WTC11 (cell line): ENCODE results near the gene ZIC1. TPM values are rescaled to one million over a fixed set of nuclear protein-coding genes. Genes with fewer than 3 reads are reported as not detected.

Source experiments
- ATAC-seq: fragments of 200-7000 bp; cut with Tn5 transposase; 2 replicates; pipeline ENCODE4 v1.10.0; 2021; ENCODE audit warnings: mild to moderate bottlenecking, moderate library complexity
- CTCF ChIA-PET: fragments of 300-600 bp; sonication (Branson Sonifier 250); formaldehyde crosslinking; loops from one replicate; lab custom pipeline; 2021; ENCODE audit warnings: antibody characterized with exemption; lab: Charles Lee
- POLR2A ChIA-PET: fragments of 350-600 bp; sonication (Branson Sonifier 250); formaldehyde crosslinking; loops from one replicate; lab custom pipeline; 2021; ENCODE audit warnings: antibody characterized with exemption; lab: Charles Lee
- DNase-seq: peaks from one replicate; pipeline ENCODE4 v3.0.0; 2021; ENCODE audit warnings: low spot score
- H3K27ac Mint-ChIP-seq: 2 replicates; pipeline ENCODE4 v1.8.0; 2021; ENCODE audit warnings: mixed read lengths
- H3K27me3 Mint-ChIP-seq: 2 replicates; pipeline ENCODE4 v1.8.0; 2021; ENCODE audit warnings: low read depth, mild to moderate bottlenecking, moderate library complexity, mixed read lengths
- H3K36me3 Mint-ChIP-seq: 2 replicates; pipeline ENCODE4 v1.8.0; 2021; ENCODE audit warnings: mixed read lengths
- H3K4me1 Mint-ChIP-seq: 2 replicates; pipeline ENCODE4 v1.8.0; 2022; ENCODE audit warnings: mixed read lengths
- H3K4me3 Mint-ChIP-seq: 2 replicates; pipeline ENCODE4 v1.8.0; 2021; ENCODE audit warnings: mild to moderate bottlenecking, moderate library complexity, mixed read lengths
- H3K9me3 Mint-ChIP-seq: 2 replicates; pipeline ENCODE4 v1.8.0; 2021; ENCODE audit warnings: mixed read lengths
- E2F5 ChIP-seq: sonication (generic); formaldehyde crosslinking; IDR thresholded peaks from 2 replicates; pipeline ENCODE4 v1.8.1; 2022; ENCODE audit warnings: mild to moderate bottlenecking, moderate library complexity, missing genetic modification reagents
- GTF2I ChIP-seq: fragments of 250-450 bp; sonication (Bioruptor Pico); conservative IDR thresholded peaks from 2 replicates; pipeline ENCODE4 v1.4.0; 2021; ENCODE audit warnings: mild to moderate bottlenecking
- JUN ChIP-seq: sonication (generic); formaldehyde crosslinking; IDR thresholded peaks from 2 replicates; pipeline ENCODE4 v1.8.0; 2023; ENCODE audit warnings: mild to moderate bottlenecking, missing genetic modification reagents
- KAT7 ChIP-seq: sonication (generic); formaldehyde crosslinking; IDR thresholded peaks from 2 replicates; pipeline ENCODE4 v1.8.1; 2023; ENCODE audit warnings: missing genetic modification reagents, mild to moderate bottlenecking, borderline replicate concordance
- MYBL2 ChIP-seq: sonication (generic); formaldehyde crosslinking; IDR thresholded peaks from 2 replicates; pipeline ENCODE4 v1.8.1; 2023; ENCODE audit warnings: mild to moderate bottlenecking, moderate library complexity, missing genetic modification reagents
- SMAD3 ChIP-seq: sonication (generic); formaldehyde crosslinking; IDR thresholded peaks from 2 replicates; pipeline ENCODE4 v1.8.0; 2022; ENCODE audit warnings: missing genetic modification reagents, mild to moderate bottlenecking, borderline replicate concordance
- SOX15 ChIP-seq: fragments of 250-450 bp; sonication (Bioruptor Pico); IDR thresholded peaks from 2 replicates; pipeline ENCODE4 v1.9.0; 2021; ENCODE audit warnings: mild to moderate bottlenecking
- TEAD1 ChIP-seq: sonication (generic); formaldehyde crosslinking; IDR thresholded peaks from 2 replicates; pipeline ENCODE4 v1.8.0; 2022; ENCODE audit warnings: mild to moderate bottlenecking, missing genetic modification reagents
- TEAD4 ChIP-seq: sonication (generic); formaldehyde crosslinking; IDR thresholded peaks from 2 replicates; pipeline ENCODE4 v1.8.0; 2022; ENCODE audit warnings: mild to moderate bottlenecking, missing genetic modification reagents
- TP53 ChIP-seq: sonication (generic); formaldehyde crosslinking; IDR thresholded peaks from 2 replicates; pipeline ENCODE4 v1.8.1; 2023; ENCODE audit warnings: mild to moderate bottlenecking, missing genetic modification reagents
- ZMAT4 ChIP-seq: fragments of 250-450 bp; sonication (Bioruptor Pico); IDR thresholded peaks from 2 replicates; pipeline ENCODE4 v1.9.0; 2021; ENCODE audit warnings: mild to moderate bottlenecking
- ZNF121 ChIP-seq: sonication (generic); formaldehyde crosslinking; IDR thresholded peaks from 2 replicates; pipeline ENCODE4 v1.8.0; 2023; ENCODE audit warnings: missing genetic modification reagents
- ZNF263 ChIP-seq: sonication (generic); formaldehyde crosslinking; IDR thresholded peaks from 2 replicates; pipeline ENCODE4 v1.8.1; 2022; ENCODE audit warnings: low read depth, mild to moderate bottlenecking, moderate library complexity, missing genetic modification reagents
- ZNF423 ChIP-seq: fragments of 250-450 bp; sonication (Bioruptor Pico); IDR thresholded peaks from 2 replicates; pipeline ENCODE4 v2.1.2; 2022; ENCODE audit warnings: mild to moderate bottlenecking, moderate library complexity
- ZNF671 ChIP-seq: fragments of 250-450 bp; sonication (Bioruptor Pico); IDR thresholded peaks from 2 replicates; pipeline ENCODE4 v1.8.0; 2021; ENCODE audit warnings: mild to moderate bottlenecking
- ZSCAN18 ChIP-seq: fragments of 250-450 bp; sonication (Bioruptor Pico); IDR thresholded peaks from 2 replicates; pipeline ENCODE4 v2.1.2; 2022; ENCODE audit warnings: mild to moderate bottlenecking, moderate library complexity
- total RNA-seq: library from RNA; stranded (reverse); gene quantifications from 3 replicates; pipeline ENCODE4 v1.2.3, GENCODE V29; 2021
- TF ChIP-seq, protein P1 (sequence below): fragments of 250-450 bp; sonication (Bioruptor Pico); IDR thresholded peaks from 2 replicates; pipeline ENCODE4 v1.9.0; 2021; ENCODE audit warnings: mild to moderate bottlenecking, borderline replicate concordance
- TF ChIP-seq, protein P2 (sequence below): sonication (generic); formaldehyde crosslinking; IDR thresholded peaks from 2 replicates; pipeline ENCODE4 v1.8.1; 2023; ENCODE audit warnings: mild to moderate bottlenecking, missing genetic modification reagents, moderate library complexity
- TF ChIP-seq, protein P3 (sequence below): sonication (generic); formaldehyde crosslinking; IDR thresholded peaks from 2 replicates; pipeline ENCODE4 v1.8.0; 2022; ENCODE audit warnings: mild to moderate bottlenecking, missing genetic modification reagents
- TF ChIP-seq, protein P4 (sequence below): fragments of 250-450 bp; sonication (Bioruptor Pico); IDR thresholded peaks from 2 replicates; pipeline ENCODE4 v1.9.0; 2021; ENCODE audit warnings: moderate library complexity, mild to moderate bottlenecking, inconsistent platforms, borderline replicate concordance
- TF ChIP-seq, protein P5 (sequence below): sonication (generic); formaldehyde crosslinking; IDR thresholded peaks from 2 replicates; pipeline ENCODE4 v1.8.1; 2023; ENCODE audit warnings: mild to moderate bottlenecking, missing genetic modification reagents, moderate library complexity

ZIC1 gene
- total RNA-seq, 1 experiment from 2014 or later: 59.7 TPM

- peak overlapping the region; percentile 73 for H3K4me3 Mint-ChIP-seq
- TF ChIP-seq ZNF671 (CRISPR knock-in tag) (no peak), ZNF263 (CRISPR knock-in tag) (no peak), ZNF121 (CRISPR knock-in tag) (peak; percentile 95)
- TF ChIP-seq, protein P1, sequence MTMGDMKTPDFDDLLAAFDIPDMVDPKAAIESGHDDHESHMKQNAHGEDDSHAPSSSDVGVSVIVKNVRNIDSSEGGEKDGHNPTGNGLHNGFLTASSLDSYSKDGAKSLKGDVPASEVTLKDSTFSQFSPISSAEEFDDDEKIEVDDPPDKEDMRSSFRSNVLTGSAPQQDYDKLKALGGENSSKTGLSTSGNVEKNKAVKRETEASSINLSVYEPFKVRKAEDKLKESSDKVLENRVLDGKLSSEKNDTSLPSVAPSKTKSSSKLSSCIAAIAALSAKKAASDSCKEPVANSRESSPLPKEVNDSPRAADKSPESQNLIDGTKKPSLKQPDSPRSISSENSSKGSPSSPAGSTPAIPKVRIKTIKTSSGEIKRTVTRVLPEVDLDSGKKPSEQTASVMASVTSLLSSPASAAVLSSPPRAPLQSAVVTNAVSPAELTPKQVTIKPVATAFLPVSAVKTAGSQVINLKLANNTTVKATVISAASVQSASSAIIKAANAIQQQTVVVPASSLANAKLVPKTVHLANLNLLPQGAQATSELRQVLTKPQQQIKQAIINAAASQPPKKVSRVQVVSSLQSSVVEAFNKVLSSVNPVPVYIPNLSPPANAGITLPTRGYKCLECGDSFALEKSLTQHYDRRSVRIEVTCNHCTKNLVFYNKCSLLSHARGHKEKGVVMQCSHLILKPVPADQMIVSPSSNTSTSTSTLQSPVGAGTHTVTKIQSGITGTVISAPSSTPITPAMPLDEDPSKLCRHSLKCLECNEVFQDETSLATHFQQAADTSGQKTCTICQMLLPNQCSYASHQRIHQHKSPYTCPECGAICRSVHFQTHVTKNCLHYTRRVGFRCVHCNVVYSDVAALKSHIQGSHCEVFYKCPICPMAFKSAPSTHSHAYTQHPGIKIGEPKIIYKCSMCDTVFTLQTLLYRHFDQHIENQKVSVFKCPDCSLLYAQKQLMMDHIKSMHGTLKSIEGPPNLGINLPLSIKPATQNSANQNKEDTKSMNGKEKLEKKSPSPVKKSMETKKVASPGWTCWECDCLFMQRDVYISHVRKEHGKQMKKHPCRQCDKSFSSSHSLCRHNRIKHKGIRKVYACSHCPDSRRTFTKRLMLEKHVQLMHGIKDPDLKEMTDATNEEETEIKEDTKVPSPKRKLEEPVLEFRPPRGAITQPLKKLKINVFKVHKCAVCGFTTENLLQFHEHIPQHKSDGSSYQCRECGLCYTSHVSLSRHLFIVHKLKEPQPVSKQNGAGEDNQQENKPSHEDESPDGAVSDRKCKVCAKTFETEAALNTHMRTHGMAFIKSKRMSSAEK: no peak
- TF ChIP-seq, protein P2, sequence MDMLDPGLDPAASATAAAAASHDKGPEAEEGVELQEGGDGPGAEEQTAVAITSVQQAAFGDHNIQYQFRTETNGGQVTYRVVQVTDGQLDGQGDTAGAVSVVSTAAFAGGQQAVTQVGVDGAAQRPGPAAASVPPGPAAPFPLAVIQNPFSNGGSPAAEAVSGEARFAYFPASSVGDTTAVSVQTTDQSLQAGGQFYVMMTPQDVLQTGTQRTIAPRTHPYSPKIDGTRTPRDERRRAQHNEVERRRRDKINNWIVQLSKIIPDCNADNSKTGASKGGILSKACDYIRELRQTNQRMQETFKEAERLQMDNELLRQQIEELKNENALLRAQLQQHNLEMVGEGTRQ: 0 out of 2 replicates have a peak, but pooled peaks have one; percentile 7
- peaks cover 98% of the 10 kb centered on the region for H3K27me3 Mint-ChIP-seq
- H3K36me3 Mint-ChIP-seq: no peaks in the 10 kb centered on the region
- peak; percentile 72 for DNase-seq
- CTCF ChIA-PET: interaction anchor here (0.9 to 6.3 kb wide), 8 partner anchors 12 to 196 kb away, joined by 3 to 40 read pairs (median 10); partner anchors contain the start of gene ZIC1
- no peaks in the 10 kb centered on the region for H3K9me3 Mint-ChIP-seq
- peaks cover 72% of the 10 kb centered on the region for H3K4me1 Mint-ChIP-seq
- POLR2A ChIA-PET: interaction anchor here (0.6 to 2.2 kb wide), 5 partner anchors 17 to 74 kb away, joined by 3 to 13 read pairs (median 3); no protein-coding TSS in a partner anchor
- peak; percentile 50 for ATAC-seq
- no peak overlapping the region for H3K27ac Mint-ChIP-seq
Measured at GRCh38 chr3:147421184-147421912, 12.2 kb downstream of the ZIC1 start.

GRCh38 chr3:147422196-147422595 is 13.0 kb downstream of the ZIC1 start:
- Mint-ChIP-seq H3K4me3 (peak overlapping the region; percentile 73), H3K4me1 (peaks cover 64% of the 10 kb centered on the region), H3K36me3 (no peaks in the 10 kb centered on the region), H3K9me3 (no peaks in the 10 kb centered on the region), H3K27ac (no peak overlapping the region), H3K27me3 (peaks cover 90% of the 10 kb centered on the region)
- ChIA-PET CTCF (interaction anchor here (1.0 to 6.3 kb wide), 6 partner anchors 29 to 195 kb away, joined by 3 to 40 read pairs (median 10); no protein-coding TSS in a partner anchor), POLR2A (interaction anchor here (1.3 to 2.2 kb wide), 4 partner anchors 10 to 45 kb away, joined by 3 to 13 read pairs (median 6); no protein-coding TSS in a partner anchor)
- DNase-seq (no peak), ATAC-seq (no peak)
- TF ChIP-seq TEAD1 (CRISPR knock-in tag) (no peak), E2F5 (no peak), SOX15 (CRISPR knock-in tag) (no peak), ZSCAN18 (CRISPR knock-in tag) (no peak), TP53 (CRISPR knock-in tag) (no peak), TEAD4 (CRISPR knock-in tag) (no peak), ZMAT4 (CRISPR knock-in tag) (no peak), ZNF671 (CRISPR knock-in tag) (no peak), SMAD3 (no peak), ZNF423 (CRISPR knock-in tag) (no peak), GTF2I (no peak), MYBL2 (no peak), JUN (CRISPR knock-in tag) (no peak), KAT7 (CRISPR knock-in tag) (no peak)
- TF ChIP-seq, protein P3, sequence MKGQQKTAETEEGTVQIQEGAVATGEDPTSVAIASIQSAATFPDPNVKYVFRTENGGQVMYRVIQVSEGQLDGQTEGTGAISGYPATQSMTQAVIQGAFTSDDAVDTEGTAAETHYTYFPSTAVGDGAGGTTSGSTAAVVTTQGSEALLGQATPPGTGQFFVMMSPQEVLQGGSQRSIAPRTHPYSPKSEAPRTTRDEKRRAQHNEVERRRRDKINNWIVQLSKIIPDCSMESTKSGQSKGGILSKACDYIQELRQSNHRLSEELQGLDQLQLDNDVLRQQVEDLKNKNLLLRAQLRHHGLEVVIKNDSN (CRISPR knock-in tag): no peak
- TF ChIP-seq, protein P4, sequence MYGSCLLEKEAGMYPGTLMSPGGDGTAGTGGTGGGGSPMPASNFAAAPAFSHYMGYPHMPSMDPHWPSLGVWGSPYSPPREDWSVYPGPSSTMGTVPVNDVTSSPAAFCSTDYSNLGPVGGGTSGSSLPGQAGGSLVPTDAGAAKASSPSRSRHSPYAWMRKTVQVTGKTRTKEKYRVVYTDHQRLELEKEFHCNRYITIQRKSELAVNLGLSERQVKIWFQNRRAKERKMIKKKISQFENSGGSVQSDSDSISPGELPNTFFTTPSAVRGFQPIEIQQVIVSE (CRISPR knock-in tag): no peak
- TF ChIP-seq, protein P5, sequence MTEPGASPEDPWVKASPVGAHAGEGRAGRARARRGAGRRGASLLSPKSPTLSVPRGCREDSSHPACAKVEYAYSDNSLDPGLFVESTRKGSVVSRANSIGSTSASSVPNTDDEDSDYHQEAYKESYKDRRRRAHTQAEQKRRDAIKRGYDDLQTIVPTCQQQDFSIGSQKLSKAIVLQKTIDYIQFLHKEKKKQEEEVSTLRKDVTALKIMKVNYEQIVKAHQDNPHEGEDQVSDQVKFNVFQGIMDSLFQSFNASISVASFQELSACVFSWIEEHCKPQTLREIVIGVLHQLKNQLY: no peak
